Measurements from ENCODE around the gene CMTM8.

CMTM8 gene

DNA sequence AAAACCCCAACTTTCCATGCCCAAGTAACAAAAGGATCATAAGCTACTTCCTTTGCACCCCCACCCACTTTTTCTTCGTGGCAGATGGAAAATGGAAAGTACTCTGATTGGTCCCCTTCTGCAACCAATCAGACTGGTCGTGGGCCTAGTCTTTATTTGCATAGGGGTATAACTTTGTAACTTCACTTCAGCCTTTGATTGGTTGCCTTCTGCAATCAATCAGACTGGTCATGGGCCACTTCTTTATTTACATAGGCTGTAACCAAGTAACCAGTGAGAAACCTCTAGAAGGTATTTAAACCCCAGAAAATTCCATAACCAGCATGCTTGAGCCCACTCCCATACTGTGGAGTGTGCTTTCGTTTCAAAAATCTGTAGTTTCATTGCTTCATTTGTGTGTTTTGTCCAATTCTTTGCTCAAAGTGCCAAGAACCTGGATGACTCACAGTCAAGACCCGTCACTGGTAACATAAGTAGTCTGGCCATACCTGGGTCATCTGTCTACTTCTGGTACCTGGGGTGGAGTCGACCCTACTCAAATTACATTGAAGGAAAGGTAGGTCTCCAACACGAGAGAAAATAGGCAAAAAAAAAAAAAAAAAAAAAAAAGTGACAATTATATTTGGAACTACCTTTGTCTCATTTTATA is 41.9 kb downstream of the CMTM8 start:
- no peak for DNase-seq

GRCh38 chr3:32281570-32282106 is 43.2 kb downstream of the CMTM8 start:
- no peak for DNase-seq

DNA sequence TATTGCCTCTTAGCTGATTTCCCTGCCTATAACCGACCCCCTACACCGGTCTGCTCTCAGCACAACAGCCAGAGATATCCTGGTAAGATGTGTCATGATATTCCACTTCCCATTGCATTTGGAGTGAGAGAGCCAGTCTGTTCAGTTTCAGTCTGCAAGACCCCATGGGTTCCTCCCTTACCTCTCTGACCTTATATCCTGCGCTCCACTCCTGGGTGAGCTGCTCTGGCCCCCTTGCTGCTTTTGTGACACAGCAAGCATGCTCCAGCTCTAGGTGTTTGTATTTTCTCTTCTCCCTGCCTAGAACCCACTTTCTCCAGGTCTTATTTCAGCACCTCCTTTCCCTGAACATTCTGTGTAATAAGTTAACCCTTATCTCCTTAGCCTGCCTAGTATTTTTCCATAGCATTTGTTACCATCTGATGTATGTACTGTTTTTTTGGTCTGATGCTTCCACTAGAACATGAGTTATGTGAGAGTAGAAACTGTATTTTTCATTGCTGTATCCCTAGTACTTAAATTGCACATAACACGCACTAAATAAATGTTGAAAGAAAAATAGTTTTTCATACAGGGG is 44.2 kb downstream of the CMTM8 start:
- no peak for DNase-seq

DNA sequence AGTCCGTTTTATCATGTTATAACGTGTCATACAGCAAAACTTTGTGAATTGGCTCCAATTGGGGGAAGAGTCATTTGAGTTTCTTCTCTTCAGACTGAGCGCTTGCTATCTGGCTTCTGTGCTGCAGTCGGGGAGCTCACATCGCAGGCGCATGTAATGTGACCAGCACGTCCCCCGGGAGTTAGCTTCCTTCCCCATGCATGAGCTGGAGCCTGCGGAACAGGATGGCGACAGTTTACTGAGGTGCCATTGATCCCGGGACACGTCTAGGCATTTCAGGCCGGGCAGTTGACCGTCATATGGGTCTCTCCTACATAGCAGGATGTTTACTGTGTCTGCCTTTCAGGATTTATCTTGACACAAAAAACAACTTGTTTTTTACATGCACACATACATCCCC is 44.8 kb downstream of the CMTM8 start:
- no peak for DNase-seq

DNA sequence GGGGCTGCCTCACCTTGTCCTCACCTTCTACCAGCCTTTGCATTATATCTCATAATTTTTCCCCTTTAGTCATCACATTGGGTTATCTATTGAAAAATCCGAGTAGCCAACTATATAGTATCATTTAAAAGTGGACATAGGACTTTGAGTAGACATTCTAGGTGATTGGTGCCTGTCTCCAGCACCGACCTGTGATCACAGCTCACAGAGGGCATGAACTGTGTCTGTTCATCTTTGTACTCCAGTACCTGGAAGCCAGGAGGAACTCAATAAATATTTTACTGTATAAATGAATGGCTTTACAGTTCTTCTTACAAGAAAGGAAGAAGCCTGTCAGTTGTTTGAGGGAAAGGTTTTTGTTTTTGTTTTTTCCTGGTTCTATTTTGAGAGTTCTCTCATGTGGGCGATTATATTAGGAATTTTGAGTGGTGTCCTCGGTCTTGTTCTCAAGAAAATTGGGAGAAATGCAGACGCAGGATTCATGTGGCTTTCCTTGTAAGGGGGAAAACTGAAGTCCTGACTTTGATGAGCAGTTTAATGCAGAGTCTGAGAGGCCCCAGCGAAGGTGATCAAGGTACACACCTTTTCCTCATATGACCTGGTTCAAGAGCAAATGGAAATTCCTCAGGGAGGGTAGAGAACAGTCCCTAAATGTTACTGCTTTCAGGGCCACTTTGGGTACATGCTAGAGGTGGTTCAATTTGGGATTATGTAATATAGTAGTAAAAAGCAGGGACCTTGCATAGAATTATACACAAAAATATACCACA is 46.1 kb downstream of the CMTM8 start:
- DNase-seq: no peak

DNA sequence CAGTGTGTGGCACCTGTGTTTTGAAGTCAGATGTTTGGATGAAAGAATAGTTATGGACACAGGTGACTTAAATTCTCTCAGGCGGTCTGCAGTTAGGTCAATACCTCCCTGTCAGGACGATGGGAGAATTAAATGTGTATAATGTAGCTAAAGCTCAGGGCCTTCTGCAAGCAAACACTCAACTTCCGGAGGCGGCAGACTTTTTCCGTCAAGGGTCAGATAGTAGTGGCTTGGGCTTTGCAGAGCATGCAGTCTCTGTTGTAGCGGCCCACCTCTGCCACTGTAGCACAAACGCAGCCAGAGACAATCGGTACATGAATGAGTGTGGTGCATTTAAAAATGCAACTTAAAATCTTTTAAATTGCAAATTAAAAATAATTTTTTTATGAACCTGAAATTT is 47.4 kb downstream of the CMTM8 start:
- DNase-seq: no peak

DNA sequence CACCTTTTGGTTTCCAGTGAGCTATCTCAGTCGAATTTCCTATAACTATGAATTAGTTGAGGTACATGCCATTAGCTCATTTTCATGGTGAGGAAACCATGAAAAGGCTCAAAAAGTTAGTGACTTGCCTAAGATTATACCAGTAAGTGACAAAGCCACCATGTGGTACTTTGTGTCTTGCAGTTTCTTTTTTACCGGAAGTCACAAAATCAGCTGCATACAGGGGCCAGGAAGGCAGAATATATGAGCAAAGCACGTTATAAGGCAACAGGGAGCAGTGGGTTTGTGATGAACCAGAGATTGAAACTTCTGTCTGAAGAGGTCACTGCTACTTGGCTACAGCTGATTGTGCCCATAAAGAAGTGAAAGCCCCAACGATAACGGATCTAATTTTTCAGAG is 50.3 kb downstream of the CMTM8 start:
- DNase-seq: no peak

GRCh38 chr3:32290619-32291018 is 52.1 kb downstream of the CMTM8 start:
- no peak for DNase-seq

DNA sequence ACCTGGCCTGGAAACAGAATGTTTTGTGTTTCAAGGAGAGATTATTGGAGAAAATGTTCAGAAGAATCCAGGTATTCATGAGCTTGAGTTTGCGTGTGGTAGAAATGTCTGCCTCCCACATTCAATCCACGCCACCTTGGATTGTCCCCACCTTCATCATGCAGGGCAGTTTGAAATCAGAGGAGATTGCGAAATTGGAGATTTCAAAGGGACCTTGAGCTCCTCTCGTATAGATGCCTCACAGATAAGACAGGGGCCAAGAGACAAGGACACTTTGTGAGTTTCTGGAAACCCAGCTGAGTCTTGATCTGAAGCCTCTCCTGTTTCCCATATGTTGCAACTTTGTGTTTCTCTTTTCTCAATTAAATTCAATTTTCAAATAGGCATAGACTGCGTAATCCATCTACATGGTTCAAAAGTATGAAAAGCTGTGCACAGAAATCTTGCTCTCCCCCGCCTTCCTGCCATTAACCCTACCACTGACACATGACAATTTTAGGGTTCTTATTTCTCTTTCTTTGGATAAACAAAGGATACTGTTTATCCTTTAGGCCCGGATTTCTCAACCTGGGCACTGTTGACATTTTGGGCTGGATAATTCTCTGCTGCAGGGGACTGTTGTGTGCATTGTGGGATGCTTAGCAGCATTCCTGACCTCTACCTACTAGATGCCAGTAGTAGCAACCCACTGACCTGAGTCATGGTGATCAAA is 53.8 kb downstream of the CMTM8 start:
- DNase-seq: no peak

GRCh38 chr3:32293903-32294302 is 55.4 kb downstream of the CMTM8 start:
- no peak for DNase-seq

GRCh38 chr3:32296251-32297204 is 58.0 kb downstream of the CMTM8 start:
- DNase-seq: no peak

GRCh38 chr3:32297366-32297765 is 58.9 kb downstream of the CMTM8 start:
- DNase-seq: no peak

- no peak for DNase-seq
Measured at GRCh38 chr3:32301426-32301825, 62.9 kb downstream of the CMTM8 start.

GRCh38 chr3:32302601-32303398 is 64.3 kb downstream of the CMTM8 start:
- DNase-seq: no peak

DNA sequence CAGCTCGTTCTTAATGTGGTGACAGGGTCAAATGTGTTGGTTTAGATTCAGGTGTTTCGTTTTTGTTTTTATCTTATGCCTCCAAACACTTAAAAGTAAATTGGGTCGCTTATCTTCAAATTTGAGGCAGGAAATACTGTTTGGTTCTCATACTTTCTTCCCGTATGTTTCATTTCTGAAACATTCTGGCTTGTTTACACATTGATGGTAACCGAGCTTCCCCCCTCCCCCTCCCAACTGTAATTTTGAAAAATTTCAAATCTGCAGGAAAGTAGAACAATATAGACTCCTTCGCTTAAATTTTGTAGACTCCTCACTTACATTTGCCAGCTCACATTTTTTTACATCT is 64.9 kb downstream of the CMTM8 start:
- DNase-seq: no peak

DNA sequence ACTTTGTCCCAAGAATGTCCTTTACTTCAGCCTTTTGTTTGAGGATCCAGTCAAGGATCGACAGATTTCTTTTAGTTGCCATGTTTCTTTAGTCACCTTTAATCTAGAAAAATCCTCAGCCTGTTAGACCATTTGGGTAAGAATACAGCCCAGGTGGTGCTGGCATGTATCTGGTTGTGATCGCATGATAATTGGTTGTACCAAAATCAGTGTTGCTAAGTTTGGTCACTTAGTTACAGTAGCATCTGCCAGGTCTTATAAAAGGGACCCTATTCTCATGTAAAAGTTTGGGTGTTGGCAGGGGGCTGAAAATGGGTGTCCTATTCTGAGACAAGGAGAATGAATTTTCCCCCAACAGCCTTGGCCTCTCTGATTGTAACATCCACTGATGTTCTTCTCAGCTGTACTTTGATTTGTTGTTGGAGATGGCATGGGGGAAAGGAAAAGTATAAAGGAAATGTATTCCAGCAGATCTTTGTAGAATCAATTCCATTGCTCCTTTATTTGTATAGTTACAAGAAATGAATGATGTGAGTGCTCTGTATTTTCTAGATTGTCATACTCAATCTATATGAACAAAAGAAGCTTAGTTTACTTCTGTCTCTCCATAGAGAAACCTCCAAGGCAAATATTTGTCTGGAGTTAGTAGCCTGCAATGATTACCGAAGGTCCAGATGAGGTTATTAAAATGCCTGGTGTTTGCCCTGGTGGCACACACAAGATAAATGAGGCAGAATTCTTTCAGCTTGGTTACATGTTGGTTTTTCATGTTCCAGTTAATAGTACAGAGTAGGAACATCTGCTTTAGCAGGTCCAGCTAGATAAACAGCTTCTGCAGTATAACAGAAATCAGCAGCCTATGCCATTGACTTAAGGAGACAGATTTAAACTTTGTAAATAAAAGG is 65.7 kb downstream of the CMTM8 start:
- DNase-seq: no peak

GRCh38 chr3:32305361-32305876 is 66.9 kb downstream of the CMTM8 start:
- DNase-seq: no peak

DNA sequence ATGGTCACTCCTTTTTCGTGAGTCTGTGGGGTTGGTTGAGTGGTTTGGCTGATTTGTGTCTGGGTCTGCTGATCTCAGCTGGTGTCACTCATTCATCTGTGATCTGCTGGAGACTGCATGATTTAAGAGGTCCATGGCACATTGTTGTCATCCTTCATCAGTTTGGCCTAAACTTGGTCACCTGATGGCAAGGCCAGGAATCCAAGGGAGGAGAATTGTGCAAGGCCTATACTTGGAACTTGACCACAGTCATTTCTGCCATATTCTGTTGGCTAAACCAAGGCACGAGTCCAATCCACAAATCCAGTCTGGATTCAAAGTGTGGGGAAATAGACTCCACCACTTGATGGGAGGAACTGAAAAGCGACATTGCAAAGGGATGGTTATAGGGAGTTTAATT is 67.6 kb downstream of the CMTM8 start:
- no peak for DNase-seq

DNA sequence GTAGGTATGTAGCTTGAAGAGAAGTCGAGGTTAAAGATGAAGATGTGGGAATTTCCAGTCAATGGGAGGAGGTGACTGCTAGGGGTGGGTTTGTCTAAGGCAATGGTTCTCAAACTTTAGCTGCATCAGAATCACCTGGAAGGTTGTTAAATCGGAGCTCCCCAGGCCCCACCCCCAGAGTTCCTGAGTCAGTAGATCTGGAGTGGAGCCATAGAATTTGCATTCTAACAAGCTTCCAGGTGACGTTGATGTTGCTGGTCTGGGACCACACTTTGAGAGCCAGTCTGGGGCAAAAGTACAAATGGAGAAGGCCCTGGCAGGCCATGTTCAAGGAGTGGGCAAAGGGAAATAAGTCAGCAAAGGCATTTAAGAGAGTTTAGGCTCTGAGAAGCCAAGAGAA is 69.1 kb downstream of the CMTM8 start:
- DNase-seq: no peak

DNA sequence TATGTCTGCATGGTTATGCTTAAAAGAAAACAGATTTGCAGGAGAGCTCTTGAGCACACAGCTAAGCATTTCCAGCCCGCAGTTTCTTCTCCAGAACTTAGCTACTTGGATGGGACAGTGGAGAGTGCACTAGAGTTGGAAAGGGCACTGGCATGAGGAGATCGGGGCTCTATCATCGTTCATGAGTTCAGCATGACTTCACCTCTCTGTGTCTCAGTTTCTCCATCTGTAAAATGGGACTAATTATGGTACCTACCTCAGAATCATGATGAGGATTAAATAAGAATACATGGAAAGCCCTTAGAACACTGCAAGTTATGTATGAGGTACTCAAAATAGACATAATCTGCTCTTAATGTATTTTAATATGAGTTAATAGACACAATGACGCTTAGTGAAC is 69.9 kb downstream of the CMTM8 start:
- DNase-seq: no peak

Measured in SIG-M5 (cell line).